K562 (cell line): ENCODE data around the gene CREB5. TPM values are rescaled to one million over a fixed set of nuclear protein-coding genes. Genes with fewer than 3 reads are reported as not detected.

Experiments
- ATAC-seq: fragments of 200-7000 bp; cut with Tn5 transposase; 3 replicates; pipeline ENCODE4 v1.9.1; 2020; ENCODE audit warnings: moderate library complexity
- BruUV-seq: library from RNA; stranded (reverse); fragments of 400-500 nt; replicated peaks from 2 replicates; lab custom pipeline; 2021; lab: Mats Ljungman, UMichigan
- CTCF ChIA-PET: fragments of 300-600 bp; formaldehyde crosslinking; extraction: SDS; loops from one replicate; lab custom pipeline; 2021; ENCODE audit warnings: low intra/inter-chr PET ratio; lab: Yijun Ruan, JAX
- POLR2A ChIA-PET: fragments of 300-600, 350-650 bp; sonication (Branson Sonifier 250); formaldehyde crosslinking; extraction: SDS; loops from one replicate; lab custom pipeline; 2021; ENCODE audit warnings: antibody characterized with exemption, inconsistent platforms; lab: Yijun Ruan, JAX
- DNase-seq, 4 experiments: peaks; one replicate each; pipeline versions ENCODE4 v3.0.0 to v3.0.0-alpha.2; 2011 to 2018; ENCODE audit warnings: low spot score in 3 of 4, mixed read lengths in 3 of 4; ENCODE audit errors: extremely low read depth in 1 of 4
- FAIRE-seq: peaks from 2 replicates; lab custom pipeline; 2011; peaks lifted over from hg19 to GRCh38; lab: Jason Lieb, UNC
- H2AFZ ChIP-seq: 2 replicates; pipeline ENCODE4 v1.6.0; 2011; ENCODE audit warnings: low read depth, low read length, control low read depth, inconsistent platforms
- H3K27ac ChIP-seq: fragments of 200-600 bp; 3 replicates; pipeline ENCODE4 v1.8.0; 2011; ENCODE audit warnings: low read depth, mild to moderate bottlenecking, control low read depth, inconsistent platforms, low read length, moderate library complexity, mixed read lengths; ENCODE audit errors: extremely low read depth
- H3K27me3 ChIP-seq, 2 experiments: fragments of 300-600 bp in 1 of 2; 2 replicates in 1 of 2; 3 replicates in 1 of 2; pipeline versions ENCODE4 v1.6.0 to v1.8.0; 2011; ENCODE audit warnings: inconsistent platforms in 2 of 2, low read length in 2 of 2, mild to moderate bottlenecking in 1 of 2, mixed read lengths in 1 of 2, moderate library complexity in 1 of 2; ENCODE audit not compliant: control insufficient read depth in 2 of 2, insufficient read depth in 2 of 2
- H3K36me3 ChIP-seq: fragments of 300-600 bp; 3 replicates; pipeline ENCODE4 v1.8.0; 2011; ENCODE audit warnings: mild to moderate bottlenecking, low read length, inconsistent platforms; ENCODE audit not compliant: control insufficient read depth, insufficient read depth
- H3K4me1 ChIP-seq, 2 experiments: fragments of 200-600 bp in 1 of 2; replicated peaks in 1 of 2; 2 replicates in 1 of 2; 3 replicates in 1 of 2; pipeline versions ENCODE4 v1.5.1 to v1.8.0; 2011; ENCODE audit warnings: inconsistent platforms in 2 of 2, low read length in 2 of 2, mild to moderate bottlenecking in 1 of 2, mixed read lengths in 1 of 2, moderate library complexity in 1 of 2; ENCODE audit not compliant: control insufficient read depth in 2 of 2, insufficient read depth in 2 of 2
- H3K4me2 ChIP-seq: 2 replicates; pipeline ENCODE4 v1.6.1; 2011; ENCODE audit warnings: low read length, control low read depth, inconsistent platforms, mixed read lengths; ENCODE audit not compliant: insufficient read depth
- H3K4me3 ChIP-seq: fragments of 200-600 bp; sonication (generic), shearing (Covaris generic); 2 replicates; pipeline ENCODE4 v1.5.1; 2016; ENCODE audit warnings: control low read depth, inconsistent platforms
- H3K79me2 ChIP-seq: fragments of 200-600 bp; 3 replicates; pipeline ENCODE4 v1.8.0; 2011; ENCODE audit warnings: low read length, inconsistent platforms; ENCODE audit not compliant: control insufficient read depth, insufficient read depth
- H3K9ac ChIP-seq, 2 experiments: 2 replicates each; pipeline versions ENCODE4 v1.6.0 to v1.6.1; 2011; ENCODE audit warnings: low read depth in 2 of 2, low read length in 2 of 2, control low read depth in 1 of 2, inconsistent platforms in 1 of 2, mild to moderate bottlenecking in 1 of 2, mixed read lengths in 1 of 2; ENCODE audit not compliant: insufficient read depth in 1 of 2
- H3K9me1 ChIP-seq: one replicate; pipeline ENCODE4 v1.6.0; 2011; ENCODE audit warnings: inconsistent platforms, mild to moderate bottlenecking, low read length, moderate library complexity; ENCODE audit not compliant: control insufficient read depth, insufficient read depth
- H3K9me3 ChIP-seq: replicated peaks from 2 replicates; pipeline ENCODE4 v1.5.1; 2011; ENCODE audit warnings: low read depth, low read length, inconsistent platforms; ENCODE audit not compliant: control insufficient read depth, insufficient read depth
- H4K20me1 ChIP-seq: replicated peaks from 2 replicates; pipeline ENCODE4 v1.6.1; 2011; ENCODE audit warnings: low read length, inconsistent platforms, mixed read lengths; ENCODE audit not compliant: control insufficient read depth, insufficient read depth
- CBFA2T3 ChIP-seq: fragments of 450-650 bp; IDR thresholded peaks from 2 replicates; pipeline ENCODE4 v1.6.1; 2017
- GATA2 ChIP-seq: sonication (generic); formaldehyde crosslinking; IDR thresholded peaks from 2 replicates; pipeline ENCODE4 v1.4.0; 2020; ENCODE audit warnings: mild to moderate bottlenecking, missing genetic modification reagents
- HDAC3 ChIP-seq: fragments of 450-650 bp; IDR thresholded peaks from 2 replicates; pipeline ENCODE4 v1.6.1; 2018; ENCODE audit warnings: borderline replicate concordance, mild to moderate bottlenecking, moderate library complexity; ENCODE audit not compliant: partially characterized antibody
- POLR2A ChIP-seq: fragments of 450-650 bp; conservative IDR thresholded peaks from 2 replicates; pipeline ENCODE4 v1.6.1; 2016
- PTTG1 ChIP-seq: fragments of 450-650 bp; IDR thresholded peaks from 2 replicates; pipeline ENCODE4 v1.6.1; 2016; ENCODE audit warnings: low read depth, mild to moderate bottlenecking, missing genetic modification characterization, missing compliant biosample characterization
- SMARCC2 ChIP-seq: fragments of 450-650 bp; IDR thresholded peaks from 2 replicates; pipeline ENCODE4 v1.6.1; 2017; ENCODE audit warnings: antibody characterized with exemption, moderate library complexity, mild to moderate bottlenecking, low read depth
- ZNF57 ChIP-seq: fragments of 450-650 bp; formaldehyde crosslinking; IDR thresholded peaks from 2 replicates; pipeline ENCODE4 v1.4.0; 2020; ENCODE audit warnings: mild to moderate bottlenecking, moderate library complexity
- WGBS: fragments of 100-300 bp; shearing (Covaris generic); methylation state at CpG from one replicate; pipeline ENCODE4 v1.1.6; 2016; ENCODE audit warnings: low coverage, mixed read lengths; ENCODE audit not compliant: insufficient coverage; ENCODE audit errors: missing lambda C conversion rate; 5-methylcytosine and 5-hydroxymethylcytosine counted together
- in situ Hi-C: fragments of 300-500 bp; cut with MboI; formaldehyde crosslinking; loops from 4 replicates; pipeline ENCODE4 v1.15.0; 2018; ENCODE audit warnings: inconsistent platforms, mixed read lengths
- intact Hi-C: fragments of 100-400 bp; cut with micrococcal nuclease; formaldehyde crosslinking; loops from 2 replicates; pipeline ENCODE4 v1.14.2; 2022
- polyA plus RNA-seq, 8 experiments: library from polyadenylated mRNA; depleted of rRNA in 4 of 8; stranded (reverse) in 5 of 8; unstranded in 3 of 8; fragments of >200 nt; fragmentation: Nextera tagmentation in 2 of 8; fragmentation: Illumina TruSeq in 1 of 8; extraction: Ambion mirVana in 2 of 8; extraction: Trizol in 1 of 8; gene quantifications; 2 replicates each; pipeline versions ENCODE4 v1.2.1 to v1.2.3, GENCODE V29; 2011 to 2014; ENCODE audit warnings: inconsistent platforms in 1 of 8, missing spikeins in 1 of 8
- total RNA-seq, 7 experiments: library from RNA; depleted of rRNA in 6 of 7; stranded (reverse); fragments of >200 nt in 6 of 7; fragmentation: Illumina TruSeq in 2 of 7; extraction: Trizol in 2 of 7; gene quantifications; 2 replicates each; pipeline versions ENCODE4 v1.2.1 to v1.2.3, GENCODE V29; 2011 to 2021; ENCODE audit warnings: low replicate concordance in 1 of 7
- TF ChIP-seq, protein P1 (sequence below), 2 experiments: fragments of 450-650 bp in 1 of 2; sonication (generic) in 1 of 2; formaldehyde crosslinking; conservative IDR thresholded peaks; 2 replicates each; pipeline versions ENCODE4 v1.4.0 to v1.8.1; 2020 to 2022; ENCODE audit warnings: mild to moderate bottlenecking in 1 of 2, missing genetic modification reagents in 1 of 2
- TF ChIP-seq, protein P2 (sequence below): conservative IDR thresholded peaks from 2 replicates; pipeline ENCODE4 v1.6.1; 2011; ENCODE audit warnings: low read depth, mild to moderate bottlenecking, low read length; ENCODE audit not compliant: control insufficient read depth
- TF ChIP-seq, protein P3 (sequence below): fragments of 450-650 bp; IDR thresholded peaks from 2 replicates; pipeline ENCODE4 v1.6.1; 2016
- TF ChIP-seq, protein P4 (sequence below): fragments of 450-650 bp; IDR thresholded peaks from 2 replicates; pipeline ENCODE4 v1.6.1; 2018; ENCODE audit not compliant: partially characterized antibody

The CREB5 gene
- total and polyA plus RNA-seq, 9 of the 15 experiments (the other 6 are each of a cell fraction or from before 2014, with no cell fraction given), result 0.33 to 6.4 (median 1.8) TPM

DNA sequence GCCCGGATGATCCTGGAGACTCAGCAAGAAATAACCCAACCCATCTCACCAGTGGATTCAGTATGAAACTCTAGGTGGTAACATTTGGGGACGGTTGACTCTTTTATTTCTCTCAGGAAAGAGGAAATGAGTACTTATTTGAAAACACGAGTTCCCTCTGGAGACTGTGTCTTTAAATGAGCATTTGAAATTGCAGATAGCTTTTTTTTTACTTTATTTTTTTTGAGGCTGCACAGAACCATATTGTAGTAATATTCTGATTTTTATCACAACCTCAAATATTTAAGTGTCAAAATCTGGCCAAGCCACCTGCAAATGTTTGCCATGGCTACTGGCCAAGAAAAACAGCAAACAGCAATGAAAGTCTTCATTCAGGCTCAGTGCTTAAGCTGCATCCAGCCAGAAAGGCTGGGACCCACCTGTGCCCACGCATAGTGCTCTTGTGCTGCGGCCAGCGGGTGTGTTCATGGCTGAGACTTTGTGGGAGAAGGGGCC is 160.8 kb downstream of the CREB5 start:
- peaks cover 7% of the 10 kb centered on the region in 2 experiments; a peak in 3 of 5 replicates for H3K27me3 ChIP-seq
- H3K9ac ChIP-seq, result no peak overlapping the region
- H3K9me1 ChIP-seq, result no peaks in the 10 kb centered on the region
- no peaks in the 10 kb centered on the region for H3K36me3 ChIP-seq
- no peaks in the 10 kb centered on the region for H3K4me1 ChIP-seq
- H3K27ac ChIP-seq, result no peak overlapping the region
- in situ Hi-C loops, result no loop called here
- no TSS peak for BruUV-seq
- no peaks in the 10 kb centered on the region for H4K20me1 ChIP-seq
- no peak overlapping the region for H2AFZ ChIP-seq
- TF ChIP-seq, protein P1, sequence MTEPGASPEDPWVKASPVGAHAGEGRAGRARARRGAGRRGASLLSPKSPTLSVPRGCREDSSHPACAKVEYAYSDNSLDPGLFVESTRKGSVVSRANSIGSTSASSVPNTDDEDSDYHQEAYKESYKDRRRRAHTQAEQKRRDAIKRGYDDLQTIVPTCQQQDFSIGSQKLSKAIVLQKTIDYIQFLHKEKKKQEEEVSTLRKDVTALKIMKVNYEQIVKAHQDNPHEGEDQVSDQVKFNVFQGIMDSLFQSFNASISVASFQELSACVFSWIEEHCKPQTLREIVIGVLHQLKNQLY (CRISPR knock-in tag; conservative IDR thresholded peaks at IDR 0.05), result no peak
- TF ChIP-seq PTTG1 (tag) (no peak), HDAC3 (no peak), SMARCC2 (no peak), POLR2A (no peak), CBFA2T3 (no peak), ZNF57 (no peak), GATA2 (CRISPR knock-in tag) (no peak)
- TF ChIP-seq, protein P2, sequence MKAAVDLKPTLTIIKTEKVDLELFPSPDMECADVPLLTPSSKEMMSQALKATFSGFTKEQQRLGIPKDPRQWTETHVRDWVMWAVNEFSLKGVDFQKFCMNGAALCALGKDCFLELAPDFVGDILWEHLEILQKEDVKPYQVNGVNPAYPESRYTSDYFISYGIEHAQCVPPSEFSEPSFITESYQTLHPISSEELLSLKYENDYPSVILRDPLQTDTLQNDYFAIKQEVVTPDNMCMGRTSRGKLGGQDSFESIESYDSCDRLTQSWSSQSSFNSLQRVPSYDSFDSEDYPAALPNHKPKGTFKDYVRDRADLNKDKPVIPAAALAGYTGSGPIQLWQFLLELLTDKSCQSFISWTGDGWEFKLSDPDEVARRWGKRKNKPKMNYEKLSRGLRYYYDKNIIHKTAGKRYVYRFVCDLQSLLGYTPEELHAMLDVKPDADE, result no peak
- TF ChIP-seq, protein P3, sequence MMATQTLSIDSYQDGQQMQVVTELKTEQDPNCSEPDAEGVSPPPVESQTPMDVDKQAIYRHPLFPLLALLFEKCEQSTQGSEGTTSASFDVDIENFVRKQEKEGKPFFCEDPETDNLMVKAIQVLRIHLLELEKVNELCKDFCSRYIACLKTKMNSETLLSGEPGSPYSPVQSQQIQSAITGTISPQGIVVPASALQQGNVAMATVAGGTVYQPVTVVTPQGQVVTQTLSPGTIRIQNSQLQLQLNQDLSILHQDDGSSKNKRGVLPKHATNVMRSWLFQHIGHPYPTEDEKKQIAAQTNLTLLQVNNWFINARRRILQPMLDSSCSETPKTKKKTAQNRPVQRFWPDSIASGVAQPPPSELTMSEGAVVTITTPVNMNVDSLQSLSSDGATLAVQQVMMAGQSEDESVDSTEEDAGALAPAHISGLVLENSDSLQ, result no peak
- TF ChIP-seq, protein P4, sequence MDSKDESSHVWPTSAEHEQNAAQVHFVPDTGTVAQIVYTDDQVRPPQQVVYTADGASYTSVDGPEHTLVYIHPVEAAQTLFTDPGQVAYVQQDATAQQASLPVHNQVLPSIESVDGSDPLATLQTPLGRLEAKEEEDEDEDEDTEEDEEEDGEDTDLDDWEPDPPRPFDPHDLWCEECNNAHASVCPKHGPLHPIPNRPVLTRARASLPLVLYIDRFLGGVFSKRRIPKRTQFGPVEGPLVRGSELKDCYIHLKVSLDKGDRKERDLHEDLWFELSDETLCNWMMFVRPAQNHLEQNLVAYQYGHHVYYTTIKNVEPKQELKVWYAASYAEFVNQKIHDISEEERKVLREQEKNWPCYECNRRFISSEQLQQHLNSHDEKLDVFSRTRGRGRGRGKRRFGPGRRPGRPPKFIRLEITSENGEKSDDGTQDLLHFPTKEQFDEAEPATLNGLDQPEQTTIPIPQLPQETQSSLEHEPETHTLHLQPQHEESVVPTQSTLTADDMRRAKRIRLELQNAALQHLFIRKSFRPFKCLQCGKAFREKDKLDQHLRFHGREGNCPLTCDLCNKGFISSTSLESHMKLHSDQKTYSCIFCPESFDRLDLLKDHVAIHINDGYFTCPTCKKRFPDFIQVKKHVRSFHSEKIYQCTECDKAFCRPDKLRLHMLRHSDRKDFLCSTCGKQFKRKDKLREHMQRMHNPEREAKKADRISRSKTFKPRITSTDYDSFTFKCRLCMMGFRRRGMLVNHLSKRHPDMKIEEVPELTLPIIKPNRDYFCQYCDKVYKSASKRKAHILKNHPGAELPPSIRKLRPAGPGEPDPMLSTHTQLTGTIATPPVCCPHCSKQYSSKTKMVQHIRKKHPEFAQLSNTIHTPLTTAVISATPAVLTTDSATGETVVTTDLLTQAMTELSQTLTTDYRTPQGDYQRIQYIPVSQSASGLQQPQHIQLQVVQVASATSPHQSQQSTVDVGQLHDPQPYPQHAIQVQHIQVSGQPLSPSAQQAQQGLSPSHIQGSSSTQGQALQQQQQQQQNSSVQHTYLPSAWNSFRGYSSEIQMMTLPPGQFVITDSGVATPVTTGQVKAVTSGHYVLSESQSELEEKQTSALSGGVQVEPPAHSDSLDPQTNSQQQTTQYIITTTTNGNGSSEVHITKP, result no peak
- TF ChIP-seq, all 486 proteins: peak for 0
- FAIRE-seq (no peak), DNase-seq (no peak), ATAC-seq (no peak)
- Histone ChIP-seq H3K79me2 (no peaks in the 10 kb centered on the region), H3K9me3 (no peaks in the 10 kb centered on the region), H3K4me2 (no peak overlapping the region), H3K4me3 (no peak overlapping the region)
- CTCF ChIA-PET, result no interaction called here
- POLR2A ChIA-PET, result interaction anchor here (0.6 kb wide), 1 partner anchor 241 kb away, joined by 3 read pairs; no protein-coding TSS in a partner anchor
- intact Hi-C loops, result no loop called here
- WGBS, result 0% methylated on average over 6 of the region's 6 CpGs
